HepG2 (cell line): ENCODE data around the gene MYL12B. TPM values are rescaled to one million over a fixed set of nuclear protein-coding genes. Genes with fewer than 3 reads are reported as not detected.

Experiments
- IRF1 ChIP-seq: sonication (generic); formaldehyde crosslinking; IDR thresholded peaks from 2 replicates; pipeline ENCODE4 v1.4.0; 2020; ENCODE audit warnings: low read depth, mild to moderate bottlenecking, missing genetic modification reagents
- NPAS2 ChIP-seq: sonication (generic); formaldehyde crosslinking; IDR thresholded peaks from 2 replicates; pipeline ENCODE4 v1.8.0; 2022; ENCODE audit warnings: mild to moderate bottlenecking, missing genetic modification reagents, borderline replicate concordance
- POGZ ChIP-seq: sonication (generic); formaldehyde crosslinking; IDR thresholded peaks from 2 replicates; pipeline ENCODE4 v1.4.0; 2020; ENCODE audit warnings: mild to moderate bottlenecking, missing genetic modification reagents
- RELA ChIP-seq: sonication (generic); formaldehyde crosslinking; IDR thresholded peaks from 2 replicates; pipeline ENCODE4 v1.4.0; 2020; ENCODE audit warnings: missing genetic modification reagents
- RFXAP ChIP-seq: sonication (generic); formaldehyde crosslinking; IDR thresholded peaks from 2 replicates; pipeline ENCODE4 v1.4.0; 2020; ENCODE audit warnings: missing genetic modification reagents, borderline replicate concordance
- U2AF2 ChIP-seq: fragments of 200-400 bp; formaldehyde crosslinking; IDR thresholded peaks from 2 replicates; pipeline ENCODE4 v1.6.1; 2017; ENCODE audit warnings: low read depth, mild to moderate bottlenecking, low read length
- UBTF ChIP-seq: sonication (generic); formaldehyde crosslinking; IDR thresholded peaks from 2 replicates; pipeline ENCODE4 v1.4.0; 2020; ENCODE audit warnings: mild to moderate bottlenecking, missing genetic modification reagents
- ZNF383 ChIP-seq: sonication (generic); formaldehyde crosslinking; IDR thresholded peaks from 2 replicates; pipeline ENCODE4 v1.4.0; 2020; ENCODE audit warnings: missing genetic modification reagents, mild to moderate bottlenecking, borderline replicate concordance
- ZNF510 ChIP-seq: sonication (generic); formaldehyde crosslinking; IDR thresholded peaks from 2 replicates; pipeline ENCODE4 v1.4.0; 2020; ENCODE audit warnings: low read depth, mild to moderate bottlenecking, missing genetic modification reagents
- ZNF687 ChIP-seq: sonication (generic); formaldehyde crosslinking; IDR thresholded peaks from 2 replicates; pipeline ENCODE4 v1.5.1; 2020; ENCODE audit warnings: mild to moderate bottlenecking, missing genetic modification reagents, moderate library complexity
- polyA plus RNA-seq, 8 experiments: library from polyadenylated mRNA; depleted of rRNA in 3 of 8; stranded (reverse) in 7 of 8; unstranded in 1 of 8; fragments of >200 nt; fragmentation: Illumina TruSeq in 4 of 8; extraction: Trizol in 4 of 8; gene quantifications; 2 replicates each; pipeline versions ENCODE4 v1.2.1 to v1.2.3, GENCODE V29; 2011 to 2016; ENCODE audit warnings: low read depth in 4 of 8, missing spikeins in 1 of 8, mixed read lengths in 1 of 8; ENCODE audit not compliant: insufficient read depth in 1 of 8
- total RNA-seq, 5 experiments: library from RNA; depleted of rRNA; stranded (reverse); fragments of >200 nt; fragmentation: Illumina TruSeq; extraction: Trizol; gene quantifications; 2 replicates each; pipeline ENCODE4 v1.2.3, GENCODE V29; 2016; ENCODE audit warnings: low read depth in 1 of 5
- TF ChIP-seq, protein P1 (sequence below), 2 experiments: fragments of 450-650 bp in 1 of 2; sonication (generic) in 1 of 2; formaldehyde crosslinking in 1 of 2; IDR thresholded peaks; 2 replicates each; pipeline versions ENCODE4 v1.6.1 to v1.8.0; 2016 to 2022; ENCODE audit warnings: antibody characterized with exemption in 1 of 2, mild to moderate bottlenecking in 1 of 2, missing genetic modification reagents in 1 of 2

MYL12B gene
- total and polyA plus RNA-seq, 2 of the 13 experiments (the other 11 are each of a cell fraction or from before 2014, with no cell fraction given), result 265 to 340 TPM

- TF ChIP-seq, protein P1, sequence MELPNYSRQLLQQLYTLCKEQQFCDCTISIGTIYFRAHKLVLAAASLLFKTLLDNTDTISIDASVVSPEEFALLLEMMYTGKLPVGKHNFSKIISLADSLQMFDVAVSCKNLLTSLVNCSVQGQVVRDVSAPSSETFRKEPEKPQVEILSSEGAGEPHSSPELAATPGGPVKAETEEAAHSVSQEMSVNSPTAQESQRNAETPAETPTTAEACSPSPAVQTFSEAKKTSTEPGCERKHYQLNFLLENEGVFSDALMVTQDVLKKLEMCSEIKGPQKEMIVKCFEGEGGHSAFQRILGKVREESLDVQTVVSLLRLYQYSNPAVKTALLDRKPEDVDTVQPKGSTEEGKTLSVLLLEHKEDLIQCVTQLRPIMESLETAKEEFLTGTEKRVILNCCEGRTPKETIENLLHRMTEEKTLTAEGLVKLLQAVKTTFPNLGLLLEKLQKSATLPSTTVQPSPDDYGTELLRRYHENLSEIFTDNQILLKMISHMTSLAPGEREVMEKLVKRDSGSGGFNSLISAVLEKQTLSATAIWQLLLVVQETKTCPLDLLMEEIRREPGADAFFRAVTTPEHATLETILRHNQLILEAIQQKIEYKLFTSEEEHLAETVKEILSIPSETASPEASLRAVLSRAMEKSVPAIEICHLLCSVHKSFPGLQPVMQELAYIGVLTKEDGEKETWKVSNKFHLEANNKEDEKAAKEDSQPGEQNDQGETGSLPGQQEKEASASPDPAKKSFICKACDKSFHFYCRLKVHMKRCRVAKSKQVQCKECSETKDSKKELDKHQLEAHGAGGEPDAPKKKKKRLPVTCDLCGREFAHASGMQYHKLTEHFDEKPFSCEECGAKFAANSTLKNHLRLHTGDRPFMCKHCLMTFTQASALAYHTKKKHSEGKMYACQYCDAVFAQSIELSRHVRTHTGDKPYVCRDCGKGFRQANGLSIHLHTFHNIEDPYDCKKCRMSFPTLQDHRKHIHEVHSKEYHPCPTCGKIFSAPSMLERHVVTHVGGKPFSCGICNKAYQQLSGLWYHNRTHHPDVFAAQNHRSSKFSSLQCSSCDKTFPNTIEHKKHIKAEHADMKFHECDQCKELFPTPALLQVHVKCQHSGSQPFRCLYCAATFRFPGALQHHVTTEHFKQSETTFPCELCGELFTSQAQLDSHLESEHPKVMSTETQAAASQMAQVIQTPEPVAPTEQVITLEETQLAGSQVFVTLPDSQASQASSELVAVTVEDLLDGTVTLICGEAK (IDR thresholded peaks at IDR 0.05), result no peak
- TF ChIP-seq, protein P1 (CRISPR knock-in tag; IDR thresholded peaks at IDR 0.05), result no peak
- TF ChIP-seq RELA (CRISPR knock-in tag) (no peak), IRF1 (no peak), NPAS2 (no peak), POGZ (CRISPR knock-in tag) (peak; percentile 88), RFXAP (CRISPR knock-in tag) (no peak), ZNF383 (CRISPR knock-in tag) (no peak), ZNF687 (CRISPR knock-in tag) (no peak), ZNF510 (CRISPR knock-in tag) (no peak), UBTF (no peak), U2AF2 (no peak)
These were observed 43.8 kb upstream of the MYL12B start (continued) for GRCh38 chr18:3217948-3218647.
